Left renal pelvis (tissue), 4 donors: ENCODE data around the gene GRK2. TPM values are rescaled to one million over a fixed set of nuclear protein-coding genes. Genes with fewer than 3 reads are reported as not detected.

ENCODE experiments used
- polyA plus RNA-seq, 4 donors: library from polyadenylated mRNA; unstranded; fragments of 120-200 nt; gene quantifications; one replicate each; pipeline ENCODE4 v1.2.1, GENCODE V29; 2013; ENCODE audit not compliant: insufficient read length in 4 of 4

The GRK2 gene
- polyA plus RNA-seq, 4 donors, result 43.3 to 66.4 (median 47.0) TPM

Other genes starting within 250 kb of the GRK2 start
- under 1 TPM; 0.09 to 0.47 (median 0.15) TPM for gene SYT12, start 243.3 kb upstream of the GRK2 start, polyA plus RNA-seq
- 10 to 100 TPM in 1 of 4 donors, 1 to 10 TPM in 3; 5.6 to 18.9 (median 8.8) TPM for gene RHOD, start 209.6 kb upstream of the GRK2 start, polyA plus RNA-seq
- gene KDM2A, start 147.2 kb upstream of the GRK2 start, polyA plus RNA-seq, result 10 to 100 TPM; 62.1 to 84.3 (median 74.2) TPM
- 10 to 100 TPM; 20.2 to 60.0 (median 30.1) TPM for gene ANKRD13D, start 22.8 kb downstream of the GRK2 start, polyA plus RNA-seq
- gene SSH3, start 37.1 kb downstream of the GRK2 start, polyA plus RNA-seq, result 10 to 100 TPM; 16.6 to 37.2 (median 24.5) TPM
- 10 to 100 TPM; 18.5 to 36.3 (median 22.3) TPM for gene POLD4, start 87.1 kb downstream of the GRK2 start, polyA plus RNA-seq
- gene CLCF1, start 107.1 kb downstream of the GRK2 start, polyA plus RNA-seq, result 10 to 100 TPM in 1 of 4 donors, 1 to 10 TPM in 3; 5.4 to 12.9 (median 7.0) TPM
- 10 to 100 TPM; 16.6 to 37.5 (median 19.1) TPM for gene RAD9A, start 125.5 kb downstream of the GRK2 start, polyA plus RNA-seq
- 100 to 1,000 TPM in 3 of 4 donors, 10 to 100 TPM in 1; 77.6 to 177 (median 146) TPM for gene PPP1CA, start 135.4 kb downstream of the GRK2 start, polyA plus RNA-seq
- 10 to 100 TPM in 1 of 4 donors, 1 to 10 TPM in 3; 2.5 to 11.7 (median 4.4) TPM for gene TBC1D10C, start 137.6 kb downstream of the GRK2 start, polyA plus RNA-seq
- 1 to 10 TPM; 1.1 to 4.4 (median 1.8) TPM for gene CARNS1, start 149.2 kb downstream of the GRK2 start, polyA plus RNA-seq
- gene RPS6KB2, start 162.0 kb downstream of the GRK2 start, polyA plus RNA-seq, result 10 to 100 TPM; 37.4 to 46.7 (median 41.7) TPM
- 1 to 10 TPM in 3 of 4 donors, under 1 TPM in 1; 0.86 to 2.4 (median 2.0) TPM for gene PTPRCAP, start 171.2 kb downstream of the GRK2 start, polyA plus RNA-seq
- 10 to 100 TPM; 43.9 to 82.9 (median 59.9) TPM for gene CORO1B, start 177.0 kb downstream of the GRK2 start, polyA plus RNA-seq
- gene GPR152, start 186.3 kb downstream of the GRK2 start, polyA plus RNA-seq, result not detected
- under 1 TPM; 0.54 to 0.75 (median 0.64) TPM for gene CABP4, start 188.9 kb downstream of the GRK2 start, polyA plus RNA-seq
- gene TMEM134, start 202.8 kb downstream of the GRK2 start, polyA plus RNA-seq, result 10 to 100 TPM; 32.4 to 73.8 (median 42.1) TPM
- gene AIP, start 216.6 kb downstream of the GRK2 start, polyA plus RNA-seq, result 10 to 100 TPM; 52.7 to 69.0 (median 65.4) TPM
- 10 to 100 TPM; 26.9 to 38.6 (median 33.7) TPM for gene PITPNM1, start 238.9 kb downstream of the GRK2 start, polyA plus RNA-seq
- 10 to 100 TPM; 28.4 to 60.1 (median 44.1) TPM for gene CDK2AP2, start 241.7 kb downstream of the GRK2 start, polyA plus RNA-seq